K562 (cell line): ENCODE measurements around the gene HLA-DPA1. TPM values are rescaled to one million over a fixed set of nuclear protein-coding genes. Genes with fewer than 3 reads are reported as not detected.

Experiments used
- ATAC-seq: fragments of 200-7000 bp; cut with Tn5 transposase; 3 replicates; pipeline ENCODE4 v1.9.1; 2020; ENCODE audit warnings: moderate library complexity
- BruUV-seq: library from RNA; stranded (reverse); fragments of 400-500 nt; replicated peaks from 2 replicates; lab custom pipeline; 2021; lab: Mats Ljungman, UMichigan
- CTCF ChIA-PET: fragments of 300-600 bp; formaldehyde crosslinking; extraction: SDS; loops from one replicate; lab custom pipeline; 2021; ENCODE audit warnings: low intra/inter-chr PET ratio; lab: Yijun Ruan, JAX
- POLR2A ChIA-PET: fragments of 300-600, 350-650 bp; sonication (Branson Sonifier 250); formaldehyde crosslinking; extraction: SDS; loops from one replicate; lab custom pipeline; 2021; ENCODE audit warnings: antibody characterized with exemption, inconsistent platforms; lab: Yijun Ruan, JAX
- DNase-seq, 4 experiments: peaks; one replicate each; pipeline versions ENCODE4 v3.0.0 to v3.0.0-alpha.2; 2011 to 2018; ENCODE audit warnings: low spot score in 3 of 4, mixed read lengths in 3 of 4; ENCODE audit errors: extremely low read depth in 1 of 4
- FAIRE-seq: peaks from 2 replicates; lab custom pipeline; 2011; peaks lifted over from hg19 to GRCh38; lab: Jason Lieb, UNC
- H2AFZ ChIP-seq: 2 replicates; pipeline ENCODE4 v1.6.0; 2011; ENCODE audit warnings: low read depth, low read length, control low read depth, inconsistent platforms
- H3K27ac ChIP-seq: fragments of 200-600 bp; 3 replicates; pipeline ENCODE4 v1.8.0; 2011; ENCODE audit warnings: low read depth, mild to moderate bottlenecking, control low read depth, inconsistent platforms, low read length, moderate library complexity, mixed read lengths; ENCODE audit errors: extremely low read depth
- H3K27me3 ChIP-seq, 2 experiments: fragments of 300-600 bp in 1 of 2; 2 replicates in 1 of 2; 3 replicates in 1 of 2; pipeline versions ENCODE4 v1.6.0 to v1.8.0; 2011; ENCODE audit warnings: inconsistent platforms in 2 of 2, low read length in 2 of 2, mild to moderate bottlenecking in 1 of 2, mixed read lengths in 1 of 2, moderate library complexity in 1 of 2; ENCODE audit not compliant: control insufficient read depth in 2 of 2, insufficient read depth in 2 of 2
- H3K36me3 ChIP-seq: fragments of 300-600 bp; 3 replicates; pipeline ENCODE4 v1.8.0; 2011; ENCODE audit warnings: mild to moderate bottlenecking, low read length, inconsistent platforms; ENCODE audit not compliant: control insufficient read depth, insufficient read depth
- H3K4me1 ChIP-seq, 2 experiments: fragments of 200-600 bp in 1 of 2; replicated peaks in 1 of 2; 2 replicates in 1 of 2; 3 replicates in 1 of 2; pipeline versions ENCODE4 v1.5.1 to v1.8.0; 2011; ENCODE audit warnings: inconsistent platforms in 2 of 2, low read length in 2 of 2, mild to moderate bottlenecking in 1 of 2, mixed read lengths in 1 of 2, moderate library complexity in 1 of 2; ENCODE audit not compliant: control insufficient read depth in 2 of 2, insufficient read depth in 2 of 2
- H3K4me2 ChIP-seq: 2 replicates; pipeline ENCODE4 v1.6.1; 2011; ENCODE audit warnings: low read length, control low read depth, inconsistent platforms, mixed read lengths; ENCODE audit not compliant: insufficient read depth
- H3K4me3 ChIP-seq: fragments of 200-600 bp; sonication (generic), shearing (Covaris generic); 2 replicates; pipeline ENCODE4 v1.5.1; 2016; ENCODE audit warnings: control low read depth, inconsistent platforms
- H3K79me2 ChIP-seq: fragments of 200-600 bp; 3 replicates; pipeline ENCODE4 v1.8.0; 2011; ENCODE audit warnings: low read length, inconsistent platforms; ENCODE audit not compliant: control insufficient read depth, insufficient read depth
- H3K9ac ChIP-seq, 2 experiments: 2 replicates each; pipeline versions ENCODE4 v1.6.0 to v1.6.1; 2011; ENCODE audit warnings: low read depth in 2 of 2, low read length in 2 of 2, control low read depth in 1 of 2, inconsistent platforms in 1 of 2, mild to moderate bottlenecking in 1 of 2, mixed read lengths in 1 of 2; ENCODE audit not compliant: insufficient read depth in 1 of 2
- H3K9me1 ChIP-seq: one replicate; pipeline ENCODE4 v1.6.0; 2011; ENCODE audit warnings: inconsistent platforms, mild to moderate bottlenecking, low read length, moderate library complexity; ENCODE audit not compliant: control insufficient read depth, insufficient read depth
- H3K9me3 ChIP-seq: replicated peaks from 2 replicates; pipeline ENCODE4 v1.5.1; 2011; ENCODE audit warnings: low read depth, low read length, inconsistent platforms; ENCODE audit not compliant: control insufficient read depth, insufficient read depth
- H4K20me1 ChIP-seq: replicated peaks from 2 replicates; pipeline ENCODE4 v1.6.1; 2011; ENCODE audit warnings: low read length, inconsistent platforms, mixed read lengths; ENCODE audit not compliant: control insufficient read depth, insufficient read depth
- CHD4 ChIP-seq: fragments of 200-600 bp; sonication (generic); IDR thresholded peaks from 3 replicates; pipeline ENCODE4 v1.6.1; 2012; ENCODE audit warnings: low read depth, mild to moderate bottlenecking, mixed read lengths, low read length, inconsistent platforms; ENCODE audit not compliant: insufficient read depth, insufficient replicate concordance, poor library complexity, severe bottlenecking
- ELF1 ChIP-seq: fragments of 200-800 bp; sonication (Bioruptor generic); IDR thresholded peaks from 2 replicates; pipeline ENCODE4 v1.6.1; 2016; ENCODE audit warnings: missing genetic modification characterization, missing compliant biosample characterization
- HDAC6 ChIP-seq: IDR thresholded peaks from 2 replicates; pipeline ENCODE4 v1.6.1; 2012; ENCODE audit warnings: low read depth, mild to moderate bottlenecking, control low read depth, inconsistent platforms, low read length, moderate library complexity
- XRCC4 ChIP-seq: IDR thresholded peaks from one replicate; pipeline ENCODE4 v1.6.1; 2011; ENCODE audit not compliant: insufficient read depth, insufficient read length; ENCODE audit errors: extremely low read depth
- ZNF217 ChIP-seq: sonication (generic); formaldehyde crosslinking; IDR thresholded peaks from 2 replicates; pipeline ENCODE4 v1.8.0; 2022; ENCODE audit warnings: mild to moderate bottlenecking, missing genetic modification reagents
- ZNF785 ChIP-seq: fragments of 250-450 bp; sonication (Bioruptor Pico); IDR thresholded peaks from 2 replicates; pipeline ENCODE4 v1.4.0; 2020; ENCODE audit warnings: mild to moderate bottlenecking
- WGBS: fragments of 100-300 bp; shearing (Covaris generic); methylation state at CpG from one replicate; pipeline ENCODE4 v1.1.6; 2016; ENCODE audit warnings: low coverage, mixed read lengths; ENCODE audit not compliant: insufficient coverage; ENCODE audit errors: missing lambda C conversion rate; 5-methylcytosine and 5-hydroxymethylcytosine counted together
- in situ Hi-C: fragments of 300-500 bp; cut with MboI; formaldehyde crosslinking; loops from 4 replicates; pipeline ENCODE4 v1.15.0; 2018; ENCODE audit warnings: inconsistent platforms, mixed read lengths
- intact Hi-C: fragments of 100-400 bp; cut with micrococcal nuclease; formaldehyde crosslinking; loops from 2 replicates; pipeline ENCODE4 v1.14.2; 2022
- polyA plus RNA-seq, 8 experiments: library from polyadenylated mRNA; depleted of rRNA in 4 of 8; stranded (reverse) in 5 of 8; unstranded in 3 of 8; fragments of >200 nt; fragmentation: Nextera tagmentation in 2 of 8; fragmentation: Illumina TruSeq in 1 of 8; extraction: Ambion mirVana in 2 of 8; extraction: Trizol in 1 of 8; gene quantifications; 2 replicates each; pipeline versions ENCODE4 v1.2.1 to v1.2.3, GENCODE V29; 2011 to 2014; ENCODE audit warnings: inconsistent platforms in 1 of 8, missing spikeins in 1 of 8
- total RNA-seq, 7 experiments: library from RNA; depleted of rRNA in 6 of 7; stranded (reverse); fragments of >200 nt in 6 of 7; fragmentation: Illumina TruSeq in 2 of 7; extraction: Trizol in 2 of 7; gene quantifications; 2 replicates each; pipeline versions ENCODE4 v1.2.1 to v1.2.3, GENCODE V29; 2011 to 2021; ENCODE audit warnings: low replicate concordance in 1 of 7
- TF ChIP-seq, protein P1 (sequence below): fragments of 450-650 bp; IDR thresholded peaks from 2 replicates; pipeline ENCODE4 v1.6.1; 2016; ENCODE audit warnings: antibody characterized with exemption
- TF ChIP-seq, protein P2 (sequence below): sonication (generic); formaldehyde crosslinking; IDR thresholded peaks from 2 replicates; pipeline ENCODE4 v1.8.1; 2022; ENCODE audit warnings: missing genetic modification reagents

HLA-DPA1 gene
- total and polyA plus RNA-seq, 9 of the 15 experiments (the other 6 are each of a cell fraction or from before 2014, with no cell fraction given) = 0.23 to 0.93 (median 0.55) TPM

DNA sequence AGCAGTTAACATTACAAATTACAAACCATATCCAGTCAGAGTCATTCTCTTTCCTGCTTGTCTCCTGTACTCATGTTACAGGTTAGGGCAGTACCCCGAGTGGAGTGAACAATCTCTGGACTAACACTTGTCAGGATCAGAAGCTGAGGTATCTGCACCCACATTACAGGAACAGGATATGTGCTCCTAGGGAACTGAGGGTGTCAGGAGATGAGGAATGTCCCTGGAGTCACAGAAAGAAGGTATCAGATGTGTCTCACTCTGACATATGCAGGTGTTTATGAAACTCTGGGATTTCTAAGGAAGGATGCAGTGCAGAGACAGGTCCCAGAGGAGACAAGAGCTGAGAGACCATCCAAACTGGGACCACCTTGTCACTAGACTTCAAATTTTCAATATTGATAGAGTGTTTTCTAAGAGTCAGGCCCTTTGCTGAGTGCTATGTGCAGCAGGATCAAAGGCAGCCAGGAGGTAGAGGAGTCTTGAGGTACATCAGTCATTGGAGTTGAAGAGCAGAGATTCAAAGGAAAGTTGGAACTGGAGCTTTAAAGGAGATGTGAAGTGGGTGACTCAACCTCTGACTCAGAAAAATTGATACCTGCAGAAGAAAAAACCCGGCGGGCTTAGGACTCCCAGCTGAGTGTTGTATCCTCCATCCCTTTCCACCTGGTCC is 14.9 kb upstream of the HLA-DPA1 start (continued):
- TF ChIP-seq, protein P1, sequence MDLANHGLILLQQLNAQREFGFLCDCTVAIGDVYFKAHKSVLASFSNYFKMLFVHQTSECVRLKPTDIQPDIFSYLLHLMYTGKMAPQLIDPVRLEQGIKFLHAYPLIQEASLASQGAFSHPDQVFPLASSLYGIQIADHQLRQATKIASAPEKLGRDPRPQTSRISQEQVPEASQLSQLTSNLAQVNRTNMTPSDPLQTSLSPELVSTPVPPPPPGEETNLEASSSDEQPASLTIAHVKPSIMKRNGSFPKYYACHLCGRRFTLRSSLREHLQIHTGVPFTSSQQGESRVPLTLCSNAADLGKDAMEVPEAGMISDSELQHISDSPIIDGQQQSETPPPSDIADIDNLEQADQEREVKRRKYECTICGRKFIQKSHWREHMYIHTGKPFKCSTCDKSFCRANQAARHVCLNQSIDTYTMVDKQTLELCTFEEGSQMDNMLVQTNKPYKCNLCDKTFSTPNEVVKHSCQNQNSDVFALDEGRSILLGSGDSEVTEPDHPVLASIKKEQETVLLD = no peak
- TF ChIP-seq ELF1 (no peak), CHD4 (no peak)

DNA sequence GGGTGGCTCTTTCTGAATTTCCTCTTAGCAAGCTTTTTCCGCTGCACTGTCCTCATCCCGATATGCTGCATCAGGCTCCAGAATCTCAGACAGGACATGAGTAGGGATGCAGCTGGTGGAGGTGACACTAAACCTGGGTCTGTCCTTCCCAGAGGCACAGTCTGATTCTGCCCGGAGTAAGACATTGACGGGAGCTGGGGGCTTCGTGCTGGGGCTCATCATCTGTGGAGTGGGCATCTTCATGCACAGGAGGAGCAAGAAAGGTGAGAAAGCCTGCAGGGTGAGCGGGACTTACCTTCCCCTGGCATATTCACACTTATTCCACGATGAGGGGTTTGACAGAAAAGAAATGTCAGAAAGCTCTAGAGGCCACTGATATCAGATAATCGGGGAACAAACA is 12.2 kb upstream of the HLA-DPA1 start:
- Histone ChIP-seq H3K27me3 (peaks cover 22 to 50% of the 10 kb centered on the region in 2 experiments), H3K9me3 (no peaks in the 10 kb centered on the region), H3K4me1 (peaks cover 0 to 4% of the 10 kb centered on the region in 2 experiments; a peak in 1 of 5 replicates), H3K4me3 (no peak overlapping the region), H3K79me2 (no peaks in the 10 kb centered on the region), H3K4me2 (no peak overlapping the region), H3K9ac (no peak overlapping the region), H3K36me3 (no peaks in the 10 kb centered on the region), H2AFZ (no peak overlapping the region), H3K27ac (no peak overlapping the region), H3K9me1 (no peaks in the 10 kb centered on the region), H4K20me1 (no peaks in the 10 kb centered on the region)
- FAIRE-seq (no peak), DNase-seq (no peak), ATAC-seq (no peak)
- no peak for TF ChIP-seq HDAC6
- TF ChIP-seq ZNF217 = no peak
- no peak for TF ChIP-seq ZNF785 (CRISPR knock-in tag)
- TF ChIP-seq, protein P2, sequence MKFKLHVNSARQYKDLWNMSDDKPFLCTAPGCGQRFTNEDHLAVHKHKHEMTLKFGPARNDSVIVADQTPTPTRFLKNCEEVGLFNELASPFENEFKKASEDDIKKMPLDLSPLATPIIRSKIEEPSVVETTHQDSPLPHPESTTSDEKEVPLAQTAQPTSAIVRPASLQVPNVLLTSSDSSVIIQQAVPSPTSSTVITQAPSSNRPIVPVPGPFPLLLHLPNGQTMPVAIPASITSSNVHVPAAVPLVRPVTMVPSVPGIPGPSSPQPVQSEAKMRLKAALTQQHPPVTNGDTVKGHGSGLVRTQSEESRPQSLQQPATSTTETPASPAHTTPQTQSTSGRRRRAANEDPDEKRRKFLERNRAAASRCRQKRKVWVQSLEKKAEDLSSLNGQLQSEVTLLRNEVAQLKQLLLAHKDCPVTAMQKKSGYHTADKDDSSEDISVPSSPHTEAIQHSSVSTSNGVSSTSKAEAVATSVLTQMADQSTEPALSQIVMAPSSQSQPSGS (CRISPR knock-in tag) = no peak
- TF ChIP-seq XRCC4 = no peak
- in situ Hi-C loops (loop anchor here (5.0 kb wide), 1 partner anchor 68 kb away; no protein-coding TSS in a partner anchor), intact Hi-C loops (no loop called here)
- POLR2A ChIA-PET = no interaction called here
- CTCF ChIA-PET = no interaction called here
- 1% methylated on average over 8 of the region's 8 CpGs for WGBS
- BruUV-seq = no TSS peak
